GM23338 (cell line): Measurements from ENCODE around the gene KCNS3. TPM values are rescaled to one million over a fixed set of nuclear protein-coding genes. Genes with fewer than 3 reads are reported as not detected.

Experiments used
- ATAC-seq: fragments of 200-7000 bp; cut with Tn5 transposase; 3 replicates; pipeline ENCODE4 v1.9.1; 2020
- DNase-seq: peaks from one replicate; pipeline ENCODE4 v3.0.0-alpha.2; 2015; ENCODE audit warnings: low spot score
- H2AFZ ChIP-seq: fragments of 200-600 bp; sonication (generic); 2 replicates; pipeline ENCODE4 v1.8.0; 2016; ENCODE audit warnings: antibody characterized with exemption, mild to moderate bottlenecking, moderate library complexity
- H3F3A ChIP-seq: fragments of 200-600 bp; sonication (generic); replicated peaks from 2 replicates; pipeline ENCODE4 v1.8.0; 2017; ENCODE audit warnings: antibody characterized with exemption, mixed run types, low read depth
- H3K27ac ChIP-seq: fragments of 200-600 bp; sonication (generic); 2 replicates; pipeline ENCODE4 v1.6.1; 2016; ENCODE audit warnings: low read depth
- H3K27me3 ChIP-seq: fragments of 200-600 bp; sonication (generic); 2 replicates; pipeline ENCODE4 v1.8.0; 2016; ENCODE audit warnings: mild to moderate bottlenecking, mixed run types, moderate library complexity; ENCODE audit not compliant: insufficient read depth
- H3K36me3 ChIP-seq: fragments of 200-600 bp; sonication (generic); 2 replicates; pipeline ENCODE4 v1.8.0; 2016; ENCODE audit warnings: mild to moderate bottlenecking; ENCODE audit not compliant: insufficient read depth
- H3K4me1 ChIP-seq: fragments of 200-600 bp; sonication (generic); 2 replicates; pipeline ENCODE4 v1.8.0; 2016; ENCODE audit warnings: mild to moderate bottlenecking, moderate library complexity; ENCODE audit not compliant: insufficient read depth
- H3K4me2 ChIP-seq: fragments of 200-600 bp; sonication (generic); 2 replicates; pipeline ENCODE4 v1.7.1; 2017; ENCODE audit warnings: mixed run types
- H3K4me3 ChIP-seq: fragments of 200-600 bp; sonication (generic); 2 replicates; pipeline ENCODE4 v1.6.1; 2016; ENCODE audit warnings: mixed run types
- H3K79me2 ChIP-seq: fragments of 200-600 bp; sonication (generic); replicated peaks from 2 replicates; pipeline ENCODE4 v1.8.0; 2017; ENCODE audit warnings: mild to moderate bottlenecking; ENCODE audit not compliant: insufficient read depth
- H3K9me2 ChIP-seq: fragments of 200-600 bp; sonication (generic); 2 replicates; pipeline ENCODE4 v1.8.0; 2017; ENCODE audit not compliant: insufficient read depth
- H4K20me1 ChIP-seq: fragments of 200-600 bp; sonication (generic); replicated peaks from 2 replicates; pipeline ENCODE4 v1.8.0; 2017; ENCODE audit warnings: mild to moderate bottlenecking; ENCODE audit not compliant: insufficient read depth
- H3K27ac Mint-ChIP-seq: 2 replicates; pipeline ENCODE4 v1.8.0; 2020; ENCODE audit warnings: inconsistent platforms, mild to moderate bottlenecking, moderate library complexity, mixed read lengths
- H3K27me3 Mint-ChIP-seq: 3 replicates; pipeline ENCODE4 v1.8.0; 2022; ENCODE audit warnings: low read depth, mild to moderate bottlenecking, moderate library complexity, mixed read lengths, inconsistent platforms; ENCODE audit not compliant: insufficient read depth, poor library complexity
- H3K36me3 Mint-ChIP-seq: 3 replicates; pipeline ENCODE4 v1.8.0; 2021; ENCODE audit warnings: low read depth, mild to moderate bottlenecking, inconsistent platforms, moderate library complexity, mixed read lengths
- H3K4me1 Mint-ChIP-seq: 3 replicates; pipeline ENCODE4 v1.8.0; 2020; ENCODE audit warnings: mild to moderate bottlenecking, inconsistent platforms, mixed read lengths
- H3K4me3 Mint-ChIP-seq: 3 replicates; pipeline ENCODE4 v1.8.0; 2021; ENCODE audit warnings: moderate library complexity, mild to moderate bottlenecking, inconsistent platforms, mixed read lengths
- H3K9me3 Mint-ChIP-seq: 3 replicates; pipeline ENCODE4 v1.8.0; 2020; ENCODE audit warnings: moderate library complexity, mild to moderate bottlenecking, inconsistent platforms, mixed read lengths
- REST ChIP-seq: IDR thresholded peaks from one replicate; pipeline ENCODE4 v1.6.1; 2018; ENCODE audit warnings: antibody characterized with exemption; ENCODE audit not compliant: unreplicated experiment
- STAT1 ChIP-seq: IDR thresholded peaks from one replicate; pipeline ENCODE4 v1.6.1; 2016; ENCODE audit warnings: antibody characterized with exemption; ENCODE audit not compliant: unreplicated experiment
- ZNF331 ChIP-seq: fragments of 250-450 bp; sonication (Bioruptor Pico); IDR thresholded peaks from 2 replicates; pipeline ENCODE4 v1.5.0; 2020; ENCODE audit warnings: low read depth, mild to moderate bottlenecking, moderate library complexity
- polyA plus RNA-seq: library from polyadenylated mRNA; unstranded; fragments of >200 nt; fragmentation: Nextera tagmentation; extraction: Ambion mirVana; gene quantifications from 2 replicates; pipeline ENCODE4 v1.2.1, GENCODE V29; 2016
- total RNA-seq: library from RNA; depleted of rRNA; stranded (reverse); fragments of >200 nt; shearing (Covaris generic); gene quantifications from 2 replicates; pipeline ENCODE4 v1.2.3, GENCODE V29; 2014
- TF ChIP-seq, protein P1 (sequence below): fragments of 250-450 bp; sonication (Bioruptor Pico); IDR thresholded peaks from 2 replicates; pipeline ENCODE4 v1.5.0; 2020; ENCODE audit warnings: mild to moderate bottlenecking, moderate library complexity
- TF ChIP-seq, protein P2 (sequence below), 2 experiments: fragments of 200-600 bp in 1 of 2; sonication (generic) in 1 of 2; conservative IDR thresholded peaks; 2 replicates each; pipeline versions ENCODE4 v1.5.1 to v1.6.1; 2016 to 2017; ENCODE audit warnings: antibody characterized with exemption in 2 of 2, low read depth in 2 of 2, mild to moderate bottlenecking in 2 of 2, moderate library complexity in 1 of 2

Gene KCNS3
- total and polyA plus RNA-seq, 2 experiments from 2014 or later = 23.2 to 80.0 TPM

- TF ChIP-seq, protein P1, sequence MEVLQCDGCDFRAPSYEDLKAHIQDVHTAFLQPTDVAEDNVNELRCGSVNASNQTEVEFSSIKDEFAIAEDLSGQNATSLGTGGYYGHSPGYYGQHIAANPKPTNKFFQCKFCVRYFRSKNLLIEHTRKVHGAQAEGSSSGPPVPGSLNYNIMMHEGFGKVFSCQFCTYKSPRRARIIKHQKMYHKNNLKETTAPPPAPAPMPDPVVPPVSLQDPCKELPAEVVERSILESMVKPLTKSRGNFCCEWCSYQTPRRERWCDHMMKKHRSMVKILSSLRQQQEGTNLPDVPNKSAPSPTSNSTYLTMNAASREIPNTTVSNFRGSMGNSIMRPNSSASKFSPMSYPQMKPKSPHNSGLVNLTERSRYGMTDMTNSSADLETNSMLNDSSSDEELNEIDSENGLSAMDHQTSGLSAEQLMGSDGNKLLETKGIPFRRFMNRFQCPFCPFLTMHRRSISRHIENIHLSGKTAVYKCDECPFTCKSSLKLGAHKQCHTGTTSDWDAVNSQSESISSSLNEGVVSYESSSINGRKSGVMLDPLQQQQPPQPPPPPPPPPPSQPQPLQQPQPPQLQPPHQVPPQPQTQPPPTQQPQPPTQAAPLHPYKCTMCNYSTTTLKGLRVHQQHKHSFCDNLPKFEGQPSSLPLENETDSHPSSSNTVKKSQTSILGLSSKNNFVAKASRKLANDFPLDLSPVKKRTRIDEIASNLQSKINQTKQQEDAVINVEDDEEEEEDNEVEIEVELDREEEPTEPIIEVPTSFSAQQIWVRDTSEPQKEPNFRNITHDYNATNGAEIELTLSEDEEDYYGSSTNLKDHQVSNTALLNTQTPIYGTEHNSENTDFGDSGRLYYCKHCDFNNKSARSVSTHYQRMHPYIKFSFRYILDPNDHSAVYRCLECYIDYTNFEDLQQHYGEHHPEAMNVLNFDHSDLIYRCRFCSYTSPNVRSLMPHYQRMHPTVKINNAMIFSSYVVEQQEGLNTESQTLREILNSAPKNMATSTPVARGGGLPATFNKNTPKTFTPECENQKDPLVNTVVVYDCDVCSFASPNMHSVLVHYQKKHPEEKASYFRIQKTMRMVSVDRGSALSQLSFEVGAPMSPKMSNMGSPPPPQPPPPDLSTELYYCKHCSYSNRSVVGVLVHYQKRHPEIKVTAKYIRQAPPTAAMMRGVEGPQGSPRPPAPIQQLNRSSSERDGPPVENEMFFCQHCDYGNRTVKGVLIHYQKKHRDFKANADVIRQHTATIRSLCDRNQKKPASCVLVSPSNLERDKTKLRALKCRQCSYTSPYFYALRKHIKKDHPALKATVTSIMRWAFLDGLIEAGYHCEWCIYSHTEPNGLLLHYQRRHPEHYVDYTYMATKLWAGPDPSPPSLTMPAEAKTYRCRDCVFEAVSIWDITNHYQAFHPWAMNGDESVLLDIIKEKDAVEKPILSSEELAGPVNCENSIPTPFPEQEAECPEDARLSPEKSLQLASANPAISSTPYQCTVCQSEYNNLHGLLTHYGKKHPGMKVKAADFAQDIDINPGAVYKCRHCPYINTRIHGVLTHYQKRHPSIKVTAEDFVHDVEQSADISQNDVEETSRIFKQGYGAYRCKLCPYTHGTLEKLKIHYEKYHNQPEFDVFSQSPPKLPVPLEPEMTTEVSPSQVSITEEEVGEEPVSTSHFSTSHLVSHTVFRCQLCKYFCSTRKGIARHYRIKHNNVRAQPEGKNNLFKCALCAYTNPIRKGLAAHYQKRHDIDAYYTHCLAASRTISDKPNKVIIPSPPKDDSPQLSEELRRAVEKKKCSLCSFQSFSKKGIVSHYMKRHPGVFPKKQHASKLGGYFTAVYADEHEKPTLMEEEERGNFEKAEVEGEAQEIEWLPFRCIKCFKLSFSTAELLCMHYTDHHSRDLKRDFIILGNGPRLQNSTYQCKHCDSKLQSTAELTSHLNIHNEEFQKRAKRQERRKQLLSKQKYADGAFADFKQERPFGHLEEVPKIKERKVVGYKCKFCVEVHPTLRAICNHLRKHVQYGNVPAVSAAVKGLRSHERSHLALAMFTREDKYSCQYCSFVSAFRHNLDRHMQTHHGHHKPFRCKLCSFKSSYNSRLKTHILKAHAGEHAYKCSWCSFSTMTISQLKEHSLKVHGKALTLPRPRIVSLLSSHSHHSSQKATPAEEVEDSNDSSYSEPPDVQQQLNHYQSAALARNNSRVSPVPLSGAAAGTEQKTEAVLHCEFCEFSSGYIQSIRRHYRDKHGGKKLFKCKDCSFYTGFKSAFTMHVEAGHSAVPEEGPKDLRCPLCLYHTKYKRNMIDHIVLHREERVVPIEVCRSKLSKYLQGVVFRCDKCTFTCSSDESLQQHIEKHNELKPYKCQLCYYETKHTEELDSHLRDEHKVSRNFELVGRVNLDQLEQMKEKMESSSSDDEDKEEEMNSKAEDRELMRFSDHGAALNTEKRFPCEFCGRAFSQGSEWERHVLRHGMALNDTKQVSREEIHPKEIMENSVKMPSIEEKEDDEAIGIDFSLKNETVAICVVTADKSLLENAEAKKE (CRISPR knock-in tag) = no peak
- TF ChIP-seq, protein P2, sequence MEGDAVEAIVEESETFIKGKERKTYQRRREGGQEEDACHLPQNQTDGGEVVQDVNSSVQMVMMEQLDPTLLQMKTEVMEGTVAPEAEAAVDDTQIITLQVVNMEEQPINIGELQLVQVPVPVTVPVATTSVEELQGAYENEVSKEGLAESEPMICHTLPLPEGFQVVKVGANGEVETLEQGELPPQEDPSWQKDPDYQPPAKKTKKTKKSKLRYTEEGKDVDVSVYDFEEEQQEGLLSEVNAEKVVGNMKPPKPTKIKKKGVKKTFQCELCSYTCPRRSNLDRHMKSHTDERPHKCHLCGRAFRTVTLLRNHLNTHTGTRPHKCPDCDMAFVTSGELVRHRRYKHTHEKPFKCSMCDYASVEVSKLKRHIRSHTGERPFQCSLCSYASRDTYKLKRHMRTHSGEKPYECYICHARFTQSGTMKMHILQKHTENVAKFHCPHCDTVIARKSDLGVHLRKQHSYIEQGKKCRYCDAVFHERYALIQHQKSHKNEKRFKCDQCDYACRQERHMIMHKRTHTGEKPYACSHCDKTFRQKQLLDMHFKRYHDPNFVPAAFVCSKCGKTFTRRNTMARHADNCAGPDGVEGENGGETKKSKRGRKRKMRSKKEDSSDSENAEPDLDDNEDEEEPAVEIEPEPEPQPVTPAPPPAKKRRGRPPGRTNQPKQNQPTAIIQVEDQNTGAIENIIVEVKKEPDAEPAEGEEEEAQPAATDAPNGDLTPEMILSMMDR (conservative IDR thresholded peaks at IDR 0.05; ENCODE audit: low read depth in 2 of 2) = no peak
- TF ChIP-seq ZNF331 (CRISPR knock-in tag) = no peak
Measured at GRCh38 chr2:17976871-17977746, 98.6 kb downstream of the KCNS3 start (continued).

- no peak overlapping the region for H3K4me3 ChIP-seq
- no peak overlapping the region for H3K27ac ChIP-seq
- no peaks in the 10 kb centered on the region for H3K27me3 Mint-ChIP-seq
- no peak for DNase-seq
- no peaks in the 10 kb centered on the region for H3K9me3 Mint-ChIP-seq
- H3K4me1 Mint-ChIP-seq = no peaks in the 10 kb centered on the region
- TF ChIP-seq STAT1 (no peak), REST (no peak)
- no peak overlapping the region for H3K27ac Mint-ChIP-seq
- H3K4me1 ChIP-seq = no peaks in the 10 kb centered on the region
- no peaks in the 10 kb centered on the region for H3K79me2 ChIP-seq
- no peaks in the 10 kb centered on the region for H3K27me3 ChIP-seq
- H3K9me2 ChIP-seq = 0 out of 2 replicates have a peak, but pooled peaks cover 3% of the 10 kb centered on the region
- no peaks in the 10 kb centered on the region for H3K36me3 ChIP-seq
- H3K4me3 Mint-ChIP-seq = no peak overlapping the region
- ATAC-seq = no peak
- H4K20me1 ChIP-seq = no peaks in the 10 kb centered on the region
- H2AFZ ChIP-seq = no peak overlapping the region
- H3F3A ChIP-seq = no peaks in the 10 kb centered on the region
- no peak overlapping the region for H3K4me2 ChIP-seq
- no peaks in the 10 kb centered on the region for H3K36me3 Mint-ChIP-seq
Measured at GRCh38 chr2:17979707-17980106, 101.2 kb downstream of the KCNS3 start.
